ENCODE data around the gene KPNA3.

KPNA3 gene

DNA sequence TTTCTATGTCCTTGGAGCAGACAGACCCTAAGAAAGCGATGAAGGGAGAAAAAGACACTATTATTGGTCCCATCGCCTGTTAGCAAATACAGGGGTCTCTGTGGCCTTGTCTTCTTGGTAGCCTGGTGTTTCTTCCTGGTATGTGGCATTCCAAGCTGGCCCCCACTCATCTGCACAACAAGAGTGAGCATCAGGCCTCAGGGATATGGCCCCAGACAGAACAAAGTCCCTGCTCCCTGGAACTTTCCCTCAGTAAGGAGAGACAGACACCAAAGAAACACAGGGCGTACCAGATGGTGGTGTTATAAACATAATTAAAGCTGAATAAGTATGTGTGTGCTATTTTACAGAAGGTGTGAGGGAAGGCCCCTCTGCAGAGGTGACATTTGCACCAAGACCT lies 48.2 kb upstream of the KPNA3 start:
- no peak for ATAC-seq
- TF ChIP-seq ARNTL (CRISPR knock-in tag; IDR thresholded peaks at IDR 0.05; ENCODE audit: borderline replicate concordance, low read depth): no peak
- TF ChIP-seq, protein P1, sequence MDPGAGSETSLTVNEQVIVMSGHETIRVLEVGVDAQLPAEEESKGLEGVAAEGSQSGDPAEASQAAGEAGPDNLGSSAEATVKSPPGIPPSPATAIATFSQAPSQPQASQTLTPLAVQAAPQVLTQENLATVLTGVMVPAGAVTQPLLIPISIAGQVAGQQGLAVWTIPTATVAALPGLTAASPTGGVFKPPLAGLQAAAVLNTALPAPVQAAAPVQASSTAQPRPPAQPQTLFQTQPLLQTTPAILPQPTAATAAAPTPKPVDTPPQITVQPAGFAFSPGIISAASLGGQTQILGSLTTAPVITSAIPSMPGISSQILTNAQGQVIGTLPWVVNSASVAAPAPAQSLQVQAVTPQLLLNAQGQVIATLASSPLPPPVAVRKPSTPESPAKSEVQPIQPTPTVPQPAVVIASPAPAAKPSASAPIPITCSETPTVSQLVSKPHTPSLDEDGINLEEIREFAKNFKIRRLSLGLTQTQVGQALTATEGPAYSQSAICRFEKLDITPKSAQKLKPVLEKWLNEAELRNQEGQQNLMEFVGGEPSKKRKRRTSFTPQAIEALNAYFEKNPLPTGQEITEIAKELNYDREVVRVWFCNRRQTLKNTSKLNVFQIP (CRISPR knock-in tag; IDR thresholded peaks at IDR 0.05; ENCODE audit: borderline replicate concordance, low read depth): no peak
- no peak for TF ChIP-seq TOX (CRISPR knock-in tag; IDR thresholded peaks at IDR 0.05; ENCODE audit: borderline replicate concordance)
- TF ChIP-seq SNAI2 (CRISPR knock-in tag; IDR thresholded peaks at IDR 0.05): no peak
- TF ChIP-seq, protein P2, sequence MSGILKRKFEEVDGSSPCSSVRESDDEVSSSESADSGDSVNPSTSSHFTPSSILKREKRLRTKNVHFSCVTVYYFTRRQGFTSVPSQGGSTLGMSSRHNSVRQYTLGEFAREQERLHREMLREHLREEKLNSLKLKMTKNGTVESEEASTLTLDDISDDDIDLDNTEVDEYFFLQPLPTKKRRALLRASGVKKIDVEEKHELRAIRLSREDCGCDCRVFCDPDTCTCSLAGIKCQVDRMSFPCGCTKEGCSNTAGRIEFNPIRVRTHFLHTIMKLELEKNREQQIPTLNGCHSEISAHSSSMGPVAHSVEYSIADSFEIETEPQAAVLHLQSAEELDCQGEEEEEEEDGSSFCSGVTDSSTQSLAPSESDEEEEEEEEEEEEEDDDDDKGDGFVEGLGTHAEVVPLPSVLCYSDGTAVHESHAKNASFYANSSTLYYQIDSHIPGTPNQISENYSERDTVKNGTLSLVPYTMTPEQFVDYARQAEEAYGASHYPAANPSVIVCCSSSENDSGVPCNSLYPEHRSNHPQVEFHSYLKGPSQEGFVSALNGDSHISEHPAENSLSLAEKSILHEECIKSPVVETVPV (CRISPR knock-in tag; IDR thresholded peaks at IDR 0.05): no peak
- no peak for TF ChIP-seq TCF4 (CRISPR knock-in tag; IDR thresholded peaks at IDR 0.05; ENCODE audit: borderline replicate concordance)
- TF ChIP-seq OSR1 (CRISPR knock-in tag; IDR thresholded peaks at IDR 0.05): no peak
- TF ChIP-seq BACH2 (CRISPR knock-in tag; IDR thresholded peaks at IDR 0.05; ENCODE audit: borderline replicate concordance): no peak
- no peak for TF ChIP-seq ZFP3 (CRISPR knock-in tag; IDR thresholded peaks at IDR 0.05)
- TF ChIP-seq GLIS3 (CRISPR knock-in tag; IDR thresholded peaks at IDR 0.05): no peak
- TF ChIP-seq, protein P3, sequence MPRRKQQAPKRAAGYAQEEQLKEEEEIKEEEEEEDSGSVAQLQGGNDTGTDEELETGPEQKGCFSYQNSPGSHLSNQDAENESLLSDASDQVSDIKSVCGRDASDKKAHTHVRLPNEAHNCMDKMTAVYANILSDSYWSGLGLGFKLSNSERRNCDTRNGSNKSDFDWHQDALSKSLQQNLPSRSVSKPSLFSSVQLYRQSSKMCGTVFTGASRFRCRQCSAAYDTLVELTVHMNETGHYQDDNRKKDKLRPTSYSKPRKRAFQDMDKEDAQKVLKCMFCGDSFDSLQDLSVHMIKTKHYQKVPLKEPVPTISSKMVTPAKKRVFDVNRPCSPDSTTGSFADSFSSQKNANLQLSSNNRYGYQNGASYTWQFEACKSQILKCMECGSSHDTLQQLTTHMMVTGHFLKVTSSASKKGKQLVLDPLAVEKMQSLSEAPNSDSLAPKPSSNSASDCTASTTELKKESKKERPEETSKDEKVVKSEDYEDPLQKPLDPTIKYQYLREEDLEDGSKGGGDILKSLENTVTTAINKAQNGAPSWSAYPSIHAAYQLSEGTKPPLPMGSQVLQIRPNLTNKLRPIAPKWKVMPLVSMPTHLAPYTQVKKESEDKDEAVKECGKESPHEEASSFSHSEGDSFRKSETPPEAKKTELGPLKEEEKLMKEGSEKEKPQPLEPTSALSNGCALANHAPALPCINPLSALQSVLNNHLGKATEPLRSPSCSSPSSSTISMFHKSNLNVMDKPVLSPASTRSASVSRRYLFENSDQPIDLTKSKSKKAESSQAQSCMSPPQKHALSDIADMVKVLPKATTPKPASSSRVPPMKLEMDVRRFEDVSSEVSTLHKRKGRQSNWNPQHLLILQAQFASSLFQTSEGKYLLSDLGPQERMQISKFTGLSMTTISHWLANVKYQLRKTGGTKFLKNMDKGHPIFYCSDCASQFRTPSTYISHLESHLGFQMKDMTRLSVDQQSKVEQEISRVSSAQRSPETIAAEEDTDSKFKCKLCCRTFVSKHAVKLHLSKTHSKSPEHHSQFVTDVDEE (CRISPR knock-in tag; IDR thresholded peaks at IDR 0.05): no peak
- TF ChIP-seq ZNF565 (CRISPR knock-in tag; conservative IDR thresholded peaks at IDR 0.05; ENCODE audit: low read depth): no peak
- TF ChIP-seq ISL1 (CRISPR knock-in tag; IDR thresholded peaks at IDR 0.05): no peak

DNA sequence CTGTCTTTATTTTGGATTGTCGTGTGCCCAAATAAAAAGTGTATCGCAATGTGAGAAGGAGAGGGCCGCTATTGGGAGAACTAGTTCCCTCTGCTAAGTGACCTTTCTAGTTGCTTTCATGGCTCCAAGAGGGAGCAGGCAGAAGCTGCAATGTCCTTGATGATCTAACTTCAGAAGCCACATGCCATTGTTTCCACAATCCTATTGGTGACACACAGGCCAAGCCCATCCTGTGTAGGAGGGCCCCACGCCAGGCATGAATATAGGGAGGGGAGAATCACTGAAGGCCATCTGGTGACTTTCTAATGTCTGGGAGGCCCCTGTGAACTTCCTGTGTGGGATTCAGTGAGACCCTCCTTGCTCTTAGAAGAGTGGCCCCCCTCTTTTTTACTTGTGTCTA lies 47.8 kb upstream of the KPNA3 start:
- no peak for ATAC-seq

More for the DNA sequence above, 47.8 kb upstream of the KPNA3 start:
- TF ChIP-seq ZC3H10 (CRISPR knock-in tag; IDR thresholded peaks at IDR 0.05) (no peak), ISL1 (CRISPR knock-in tag; IDR thresholded peaks at IDR 0.05) (no peak), ARNTL (CRISPR knock-in tag; IDR thresholded peaks at IDR 0.05; ENCODE audit: borderline replicate concordance, low read depth) (no peak), ZNF70 (CRISPR knock-in tag; IDR thresholded peaks at IDR 0.05) (no peak), CSDC2 (CRISPR knock-in tag; IDR thresholded peaks at IDR 0.05) (no peak), GLIS3 (CRISPR knock-in tag; IDR thresholded peaks at IDR 0.05) (no peak), TCF4 (CRISPR knock-in tag; IDR thresholded peaks at IDR 0.05; ENCODE audit: borderline replicate concordance) (no peak), BACH2 (CRISPR knock-in tag; IDR thresholded peaks at IDR 0.05; ENCODE audit: borderline replicate concordance) (no peak), ZNF565 (CRISPR knock-in tag; conservative IDR thresholded peaks at IDR 0.05; ENCODE audit: low read depth) (no peak), ZNF8 (CRISPR knock-in tag; IDR thresholded peaks at IDR 0.05) (no peak), ZFP3 (CRISPR knock-in tag; IDR thresholded peaks at IDR 0.05) (no peak), ESRRG (CRISPR knock-in tag; IDR thresholded peaks at IDR 0.05) (no peak), ZFP30 (CRISPR knock-in tag; IDR thresholded peaks at IDR 0.05) (no peak), OSR1 (CRISPR knock-in tag; IDR thresholded peaks at IDR 0.05) (no peak), TOX (CRISPR knock-in tag; IDR thresholded peaks at IDR 0.05; ENCODE audit: borderline replicate concordance) (no peak), SNAI2 (CRISPR knock-in tag; IDR thresholded peaks at IDR 0.05) (no peak)
- TF ChIP-seq, protein P4, sequence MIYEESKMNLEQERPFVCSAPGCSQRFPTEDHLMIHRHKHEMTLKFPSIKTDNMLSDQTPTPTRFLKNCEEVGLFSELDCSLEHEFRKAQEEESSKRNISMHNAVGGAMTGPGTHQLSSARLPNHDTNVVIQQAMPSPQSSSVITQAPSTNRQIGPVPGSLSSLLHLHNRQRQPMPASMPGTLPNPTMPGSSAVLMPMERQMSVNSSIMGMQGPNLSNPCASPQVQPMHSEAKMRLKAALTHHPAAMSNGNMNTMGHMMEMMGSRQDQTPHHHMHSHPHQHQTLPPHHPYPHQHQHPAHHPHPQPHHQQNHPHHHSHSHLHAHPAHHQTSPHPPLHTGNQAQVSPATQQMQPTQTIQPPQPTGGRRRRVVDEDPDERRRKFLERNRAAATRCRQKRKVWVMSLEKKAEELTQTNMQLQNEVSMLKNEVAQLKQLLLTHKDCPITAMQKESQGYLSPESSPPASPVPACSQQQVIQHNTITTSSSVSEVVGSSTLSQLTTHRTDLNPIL (CRISPR knock-in tag; IDR thresholded peaks at IDR 0.05; ENCODE audit: low read depth): no peak
- TF ChIP-seq, protein P1 (CRISPR knock-in tag; IDR thresholded peaks at IDR 0.05; ENCODE audit: borderline replicate concordance, low read depth): no peak
- TF ChIP-seq, protein P3 (CRISPR knock-in tag; IDR thresholded peaks at IDR 0.05): no peak
- TF ChIP-seq, protein P2 (CRISPR knock-in tag; IDR thresholded peaks at IDR 0.05): no peak

Data from SK-N-SH treated with all-trans-retinoic acid at 6 μM for 48 hours (cell line).